Smooth muscle cell (in vitro differentiated cells): Measurements from ENCODE around the gene ENC1. TPM values are rescaled to one million over a fixed set of nuclear protein-coding genes. Genes with fewer than 3 reads are reported as not detected.
A peak's percentile ranks its signal among the peaks of the same experiment; 100 is the strongest.

ENCODE experiments used
- DNase-seq: peaks from one replicate; lab custom pipeline; 2025; ENCODE audit not compliant: unreplicated experiment; lab: John Stamatoyannopoulos, UW
- H2AFZ ChIP-seq: fragments of 200-600 bp; sonication (generic); 2 replicates; pipeline ENCODE4 v1.6.0; 2016; ENCODE audit warnings: antibody characterized with exemption, low read depth, mild to moderate bottlenecking
- H3F3A ChIP-seq: fragments of 200-600 bp; sonication (generic); 2 replicates; pipeline ENCODE4 v1.6.0; 2017; ENCODE audit warnings: antibody characterized with exemption, low read depth
- H3K27ac ChIP-seq: fragments of 200-600 bp; sonication (generic); 2 replicates; pipeline ENCODE4 v1.5.1; 2016; ENCODE audit warnings: low read depth, mild to moderate bottlenecking
- H3K27me3 ChIP-seq: fragments of 200-600 bp; sonication (generic); 2 replicates; pipeline ENCODE4 v1.6.1; 2016; ENCODE audit warnings: low read depth, mild to moderate bottlenecking
- H3K36me3 ChIP-seq: fragments of 200-600 bp; sonication (generic); 2 replicates; pipeline ENCODE4 v1.5.1; 2016; ENCODE audit warnings: low read depth
- H3K4me1 ChIP-seq: fragments of 200-600 bp; sonication (generic); 2 replicates; pipeline ENCODE4 v1.5.1; 2016; ENCODE audit warnings: low read depth
- H3K4me2 ChIP-seq: fragments of 200-600 bp; sonication (generic); 2 replicates; pipeline ENCODE4 v1.6.0; 2016; ENCODE audit warnings: mild to moderate bottlenecking
- H3K4me3 ChIP-seq: fragments of 200-600 bp; sonication (generic); 2 replicates; pipeline ENCODE4 v1.5.1; 2016; ENCODE audit warnings: mild to moderate bottlenecking
- H3K79me2 ChIP-seq: fragments of 200-600 bp; sonication (generic); 2 replicates; pipeline ENCODE4 v1.6.0; 2016; ENCODE audit warnings: low read depth, mild to moderate bottlenecking
- H3K9ac ChIP-seq: fragments of 200-600 bp; sonication (generic); 2 replicates; pipeline ENCODE4 v1.6.0; 2016; ENCODE audit warnings: low read depth
- H3K9me3 ChIP-seq: fragments of 200-600 bp; sonication (generic); replicated peaks from 2 replicates; pipeline ENCODE4 v1.5.1; 2016; ENCODE audit warnings: low read depth
- H4K20me1 ChIP-seq: fragments of 200-600 bp; sonication (generic); 2 replicates; pipeline ENCODE4 v1.6.0; 2016; ENCODE audit warnings: low read depth
- CTCF ChIP-seq: fragments of 200-600 bp; sonication (generic); IDR thresholded peaks from 2 replicates; pipeline ENCODE4 v1.5.1; 2017; ENCODE audit warnings: borderline replicate concordance, mild to moderate bottlenecking, antibody characterized with exemption; ENCODE audit not compliant: insufficient read depth, poor library complexity, severe bottlenecking
- WGBS: methylation state at CpG from one replicate; pipeline ENCODE4 v1.1.7; 2016; ENCODE audit warnings: low lambda C conversion rate; 5-methylcytosine and 5-hydroxymethylcytosine counted together
- polyA plus RNA-seq: library from polyadenylated mRNA; unstranded; fragments of >200 nt; fragmentation: Nextera tagmentation; extraction: Ambion mirVana; gene quantifications from 2 replicates; pipeline ENCODE4 v1.2.1, GENCODE V29; 2016
- total RNA-seq: library from RNA; depleted of rRNA; stranded (reverse); fragments of >200 nt; gene quantifications from 2 replicates; pipeline ENCODE4 v1.2.3, GENCODE V29; 2014

The ENC1 gene
- total and polyA plus RNA-seq, 2 experiments from 2014 or later = 17.4 to 110 TPM

- peaks cover 3% of the 10 kb centered on the region for H3F3A ChIP-seq
- no peaks in the 10 kb centered on the region for H3K36me3 ChIP-seq
- H3K79me2 ChIP-seq = no peaks in the 10 kb centered on the region
- no peak overlapping the region for H3K4me3 ChIP-seq
- no peak for DNase-seq
- H3K27ac ChIP-seq = no peak overlapping the region
- H2AFZ ChIP-seq = no peak overlapping the region
- no peaks in the 10 kb centered on the region for H3K27me3 ChIP-seq
- H3K9ac ChIP-seq = no peak overlapping the region
- 84% methylated on average over 5 of the region's 5 CpGs for WGBS
- TF ChIP-seq CTCF = no peak
- H3K4me2 ChIP-seq = no peak overlapping the region
- H3K9me3 ChIP-seq = no peaks in the 10 kb centered on the region
- H3K4me1 ChIP-seq = no peaks in the 10 kb centered on the region
- H4K20me1 ChIP-seq = no peaks in the 10 kb centered on the region
Measured at GRCh38 chr5:74664551-74664950, 24.0 kb upstream of the ENC1 start.

- H3K27ac ChIP-seq = no peak overlapping the region
- H3K79me2 ChIP-seq = no peaks in the 10 kb centered on the region
- no peak for DNase-seq
- H3K9ac ChIP-seq = no peak overlapping the region
- WGBS = 82% methylated on average over 5 of the region's 5 CpGs
- no peak for TF ChIP-seq CTCF
- no peaks in the 10 kb centered on the region for H3K9me3 ChIP-seq
- no peaks in the 10 kb centered on the region for H3K4me1 ChIP-seq
- no peaks in the 10 kb centered on the region for H4K20me1 ChIP-seq
- H3K4me2 ChIP-seq = peak overlapping the region; percentile 26
- peak overlapping the region; percentile 51 for H2AFZ ChIP-seq
- no peaks in the 10 kb centered on the region for H3K36me3 ChIP-seq
- no peak overlapping the region for H3K4me3 ChIP-seq
- H3K27me3 ChIP-seq = no peaks in the 10 kb centered on the region
- peaks cover 3% of the 10 kb centered on the region for H3F3A ChIP-seq
Measured at GRCh38 chr5:74660873-74661272, 20.3 kb upstream of the ENC1 start.

- Histone ChIP-seq H2AFZ (no peak overlapping the region), H3K9ac (no peak overlapping the region), H3K4me1 (no peaks in the 10 kb centered on the region), H3F3A (no peaks in the 10 kb centered on the region), H3K4me3 (no peak overlapping the region), H4K20me1 (no peaks in the 10 kb centered on the region), H3K27me3 (no peaks in the 10 kb centered on the region), H3K27ac (no peak overlapping the region), H3K4me2 (no peak overlapping the region), H3K36me3 (no peaks in the 10 kb centered on the region), H3K79me2 (no peaks in the 10 kb centered on the region), H3K9me3 (no peaks in the 10 kb centered on the region)
- 52% methylated on average over 1 of the region's 1 CpG for WGBS
- TF ChIP-seq CTCF = no peak
- no peak for DNase-seq
Measured at GRCh38 chr5:74660140-74660539, 19.6 kb upstream of the ENC1 start.

- Histone ChIP-seq H3K27me3 (no peaks in the 10 kb centered on the region), H3K79me2 (no peaks in the 10 kb centered on the region), H3K4me1 (no peaks in the 10 kb centered on the region), H3F3A (no peaks in the 10 kb centered on the region), H3K9me3 (no peaks in the 10 kb centered on the region), H3K4me2 (no peak overlapping the region), H2AFZ (no peak overlapping the region), H3K36me3 (no peaks in the 10 kb centered on the region), H3K9ac (no peak overlapping the region), H3K4me3 (no peak overlapping the region), H4K20me1 (no peaks in the 10 kb centered on the region), H3K27ac (no peak overlapping the region)
- TF ChIP-seq CTCF = no peak
- no peak for DNase-seq
- WGBS = 92% methylated on average over 3 of the region's 3 CpGs
Measured at GRCh38 chr5:74659172-74659571, 18.6 kb upstream of the ENC1 start.
